Measurements from ENCODE around the gene AMOT. TPM values are rescaled to one million over a fixed set of nuclear protein-coding genes. Genes with fewer than 3 reads are reported as not detected.

Gene AMOT
- total RNA-seq, 4 donors from 2014 or later: 3.4 to 19.4 (median 7.4) TPM

DNA sequence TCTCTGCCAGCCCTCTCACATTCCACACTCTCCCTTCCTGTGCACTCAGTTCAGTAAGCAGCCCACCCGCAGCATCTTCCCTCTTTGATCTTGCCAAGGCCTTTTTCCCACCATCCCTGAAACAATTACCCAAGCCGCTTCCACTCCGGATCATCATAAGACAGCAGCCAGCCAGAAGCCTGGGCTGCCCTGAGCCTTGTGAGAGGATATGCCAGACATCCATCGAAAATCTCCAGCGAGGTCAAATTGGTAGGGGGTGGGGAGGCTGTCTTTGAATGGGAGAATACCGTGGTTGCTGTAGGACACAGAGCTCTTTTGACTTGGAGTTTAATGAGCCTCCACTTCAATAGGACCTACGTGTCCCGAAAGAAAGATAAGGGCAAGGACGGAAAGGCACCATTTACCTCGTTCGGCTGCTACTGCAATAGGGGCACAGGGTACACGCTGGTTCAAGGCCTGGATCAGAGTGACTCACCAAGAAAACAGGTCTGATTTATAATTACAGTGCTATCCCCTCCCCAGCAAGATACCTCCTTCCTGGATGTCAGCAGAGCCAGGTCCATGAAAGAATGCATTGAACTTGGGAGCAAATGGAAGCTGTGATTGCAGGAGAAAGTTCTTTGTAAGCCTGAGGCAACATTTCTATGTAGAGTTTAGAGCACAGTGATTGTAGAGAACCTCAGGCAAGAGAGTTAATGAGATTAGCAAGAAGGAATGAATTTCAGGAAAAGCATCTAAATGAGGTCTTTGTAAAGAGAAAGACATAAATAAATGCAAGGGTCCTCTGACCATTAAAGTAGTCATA lies 39.5 kb downstream of the AMOT start:
- 77% methylated on average over 12 of the region's 12 CpGs; no CpG with 5 or more reads in 1 of the 2 donors for WGBS, 2 donors (ENCODE audit: low coverage in 1 of 2)
- Histone ChIP-seq H3K9me3 (no peaks in the 10 kb centered on the region), H3K4me3 (no peak overlapping the region), H3K27me3 (no peaks in the 10 kb centered on the region), H3K27ac (no peak overlapping the region), H3K4me1 (no peaks in the 10 kb centered on the region), H3K36me3 (no peaks in the 10 kb centered on the region)
- no peak for TF ChIP-seq POLR2A (IDR thresholded peaks at IDR 0.05)
- TF ChIP-seq, protein P1, sequence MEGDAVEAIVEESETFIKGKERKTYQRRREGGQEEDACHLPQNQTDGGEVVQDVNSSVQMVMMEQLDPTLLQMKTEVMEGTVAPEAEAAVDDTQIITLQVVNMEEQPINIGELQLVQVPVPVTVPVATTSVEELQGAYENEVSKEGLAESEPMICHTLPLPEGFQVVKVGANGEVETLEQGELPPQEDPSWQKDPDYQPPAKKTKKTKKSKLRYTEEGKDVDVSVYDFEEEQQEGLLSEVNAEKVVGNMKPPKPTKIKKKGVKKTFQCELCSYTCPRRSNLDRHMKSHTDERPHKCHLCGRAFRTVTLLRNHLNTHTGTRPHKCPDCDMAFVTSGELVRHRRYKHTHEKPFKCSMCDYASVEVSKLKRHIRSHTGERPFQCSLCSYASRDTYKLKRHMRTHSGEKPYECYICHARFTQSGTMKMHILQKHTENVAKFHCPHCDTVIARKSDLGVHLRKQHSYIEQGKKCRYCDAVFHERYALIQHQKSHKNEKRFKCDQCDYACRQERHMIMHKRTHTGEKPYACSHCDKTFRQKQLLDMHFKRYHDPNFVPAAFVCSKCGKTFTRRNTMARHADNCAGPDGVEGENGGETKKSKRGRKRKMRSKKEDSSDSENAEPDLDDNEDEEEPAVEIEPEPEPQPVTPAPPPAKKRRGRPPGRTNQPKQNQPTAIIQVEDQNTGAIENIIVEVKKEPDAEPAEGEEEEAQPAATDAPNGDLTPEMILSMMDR (IDR thresholded peaks at IDR 0.05): no peak
- TF ChIP-seq EP300 (IDR thresholded peaks at IDR 0.05; ENCODE audit: low read depth): no peak
- TF ChIP-seq POLR2AphosphoS5 (IDR thresholded peaks at IDR 0.05): no peak
- intact Hi-C loops (cut with DNase I; ENCODE audit: low total_unique reads) (no loop called here), in situ Hi-C loops (cut with MboI; ENCODE audit: low pct_ligation_motif_present in 1 of 4, low pct_unique_long_range_greater_than_20kb in 1 of 4, low sequenced_read_pairs in 3 of 4) (no loop called here)
- no peak for DNase-seq

DNA sequence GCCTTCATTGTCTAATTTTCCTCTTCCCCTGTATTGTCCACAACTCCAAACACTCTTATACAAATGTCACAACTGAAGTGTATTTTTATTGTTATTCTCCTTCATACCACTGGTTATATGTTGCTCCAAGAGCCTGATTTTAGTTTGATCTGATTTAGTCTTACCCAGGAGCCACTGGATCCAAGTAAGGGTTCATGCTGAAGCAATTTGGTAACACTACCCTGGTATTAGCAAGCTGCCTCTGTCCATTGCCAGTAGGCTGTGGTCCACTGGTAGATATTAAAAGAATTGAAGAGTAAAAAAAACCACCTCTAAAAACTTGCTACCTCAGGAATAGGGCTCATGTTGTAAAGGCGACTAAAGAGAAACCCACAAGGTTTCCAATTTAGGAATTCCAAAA lies 41.2 kb downstream of the AMOT start:
- no peak for TF ChIP-seq EP300 (IDR thresholded peaks at IDR 0.05; ENCODE audit: low read depth)
- TF ChIP-seq POLR2AphosphoS5 (IDR thresholded peaks at IDR 0.05): no peak
- TF ChIP-seq, protein P1 (IDR thresholded peaks at IDR 0.05): no peak
- TF ChIP-seq POLR2A (IDR thresholded peaks at IDR 0.05): no peak
- DNase-seq: no peak
- Histone ChIP-seq H3K36me3 (no peaks in the 10 kb centered on the region), H3K4me3 (no peak overlapping the region), H3K27me3 (no peaks in the 10 kb centered on the region), H3K4me1 (no peaks in the 10 kb centered on the region), H3K27ac (no peak overlapping the region), H3K9me3 (no peaks in the 10 kb centered on the region)
- in situ Hi-C loops (cut with MboI; ENCODE audit: low pct_ligation_motif_present in 1 of 4, low pct_unique_long_range_greater_than_20kb in 1 of 4, low sequenced_read_pairs in 3 of 4): no loop called here
- intact Hi-C loops (cut with DNase I; ENCODE audit: low total_unique reads): no loop called here
- 93% methylated on average over 1 of the region's 1 CpG; no CpG with 5 or more reads in 1 of the 2 donors for WGBS, 2 donors (ENCODE audit: low coverage in 1 of 2)

DNA sequence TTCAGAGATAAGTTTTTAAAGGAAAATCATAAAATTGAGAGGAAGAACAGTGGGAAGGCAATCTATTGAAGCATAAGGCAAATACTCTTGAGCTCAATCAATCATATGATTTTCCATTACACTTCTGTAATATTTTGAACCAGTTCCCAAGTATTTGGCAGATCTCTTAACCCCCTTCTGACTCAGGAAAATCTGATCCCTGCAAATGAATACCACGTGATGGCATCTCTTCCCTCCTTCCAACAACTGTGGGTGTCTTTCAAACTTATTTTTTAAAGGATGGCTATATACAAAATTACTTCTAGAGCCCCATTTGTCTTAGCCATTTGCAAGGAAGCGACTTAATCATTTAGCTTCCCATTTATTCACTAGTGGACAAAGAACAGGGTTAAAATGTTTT lies 41.9 kb downstream of the AMOT start:
- Histone ChIP-seq H3K9me3 (no peaks in the 10 kb centered on the region), H3K4me1 (no peaks in the 10 kb centered on the region), H3K36me3 (no peaks in the 10 kb centered on the region), H3K4me3 (no peak overlapping the region), H3K27ac (no peak overlapping the region), H3K27me3 (no peaks in the 10 kb centered on the region)
- TF ChIP-seq EP300 (IDR thresholded peaks at IDR 0.05; ENCODE audit: low read depth) (no peak), POLR2A (IDR thresholded peaks at IDR 0.05) (no peak), POLR2AphosphoS5 (IDR thresholded peaks at IDR 0.05) (no peak)
- TF ChIP-seq, protein P1 (IDR thresholded peaks at IDR 0.05): no peak
- intact Hi-C loops (cut with DNase I; ENCODE audit: low total_unique reads): no loop called here
- in situ Hi-C loops (cut with MboI; ENCODE audit: low pct_ligation_motif_present in 1 of 4, low pct_unique_long_range_greater_than_20kb in 1 of 4, low sequenced_read_pairs in 3 of 4): no loop called here
- WGBS, 2 donors (ENCODE audit: low coverage in 1 of 2): 70% methylated on average over 2 of the region's 2 CpGs; no CpG with 5 or more reads in 1 of the 2 donors
- DNase-seq: no peak

DNA sequence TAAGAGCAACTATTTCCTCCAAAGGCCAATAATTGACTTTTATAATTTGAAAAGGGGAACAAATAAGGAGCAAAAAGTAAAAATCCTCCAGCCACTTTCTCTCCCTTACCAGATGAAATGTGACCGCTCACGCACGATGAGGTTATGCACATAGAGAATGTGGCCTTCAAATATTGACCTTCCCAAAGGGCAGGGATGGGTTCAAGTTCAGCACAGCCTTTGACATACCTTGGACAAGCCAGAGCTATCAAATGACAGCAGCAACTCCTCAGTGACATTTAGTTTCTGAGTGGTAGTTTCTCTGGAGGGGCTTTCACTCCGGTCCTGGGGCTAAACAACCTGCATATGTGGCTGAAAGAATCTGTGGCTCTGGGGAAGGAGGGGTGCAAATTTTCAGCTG lies 50.7 kb downstream of the AMOT start:
- TF ChIP-seq, protein P1 (IDR thresholded peaks at IDR 0.05): no peak
- no peak for TF ChIP-seq POLR2AphosphoS5 (IDR thresholded peaks at IDR 0.05)
- no peak for TF ChIP-seq EP300 (IDR thresholded peaks at IDR 0.05; ENCODE audit: low read depth)
- TF ChIP-seq POLR2A (IDR thresholded peaks at IDR 0.05): no peak
- H3K4me3 ChIP-seq: no peak overlapping the region
- H3K27me3 ChIP-seq: no peaks in the 10 kb centered on the region
- no peak for DNase-seq
- no peaks in the 10 kb centered on the region for H3K36me3 ChIP-seq
- WGBS, 2 donors (ENCODE audit: low coverage in 1 of 2): 85 to 100% methylated on average over 2 to 4 of the region's 4 CpGs
- no peaks in the 10 kb centered on the region for H3K9me3 ChIP-seq
- H3K4me1 ChIP-seq: no peaks in the 10 kb centered on the region
- in situ Hi-C loops (cut with MboI; ENCODE audit: low pct_ligation_motif_present in 1 of 4, low pct_unique_long_range_greater_than_20kb in 1 of 4, low sequenced_read_pairs in 3 of 4) (no loop called here), intact Hi-C loops (cut with DNase I; ENCODE audit: low total_unique reads) (no loop called here)
- no peak overlapping the region for H3K27ac ChIP-seq
